Heart right ventricle (tissue), 16 donors: Measurements from ENCODE around the gene IDH3G. TPM values are rescaled to one million over a fixed set of nuclear protein-coding genes. Genes with fewer than 3 reads are reported as not detected.

Experiments used
- ATAC-seq, 8 donors: fragments of 200-7000 bp; cut with Tn5 transposase; one replicate each; pipeline ENCODE4 v1.9.1; 2020; ENCODE audit warnings: mild to moderate bottlenecking in 8 of 8, moderate library complexity in 8 of 8, moderate number of reproducible peaks in 1 of 8
- DNase-seq, 2 donors: peaks; one replicate each; pipeline ENCODE4 v3.0.0-alpha.2; 2020
- H3K27ac ChIP-seq, 10 donors: fragments of 200-600 bp; sonication (generic) in 2 of 10; one replicate each; pipeline versions ENCODE4 v1.5.0 to v1.8.0; 2020 to 2022; ENCODE audit warnings: mild to moderate bottlenecking in 3 of 10
- H3K27me3 ChIP-seq, 7 donors: fragments of 200-600 bp; one replicate each; pipeline ENCODE4 v1.8.0; 2021 to 2022; ENCODE audit warnings: mild to moderate bottlenecking in 2 of 7
- H3K36me3 ChIP-seq, 9 donors: fragments of 200-600 bp; sonication (generic) in 1 of 9; one replicate each; pipeline versions ENCODE4 v1.5.0 to v1.8.0; 2020 to 2022; ENCODE audit warnings: mild to moderate bottlenecking in 2 of 9
- H3K4me1 ChIP-seq, 9 donors: fragments of 200-600 bp; sonication (generic) in 1 of 9; one replicate each; pipeline versions ENCODE4 v1.5.0 to v1.8.0; 2020 to 2022; ENCODE audit warnings: mild to moderate bottlenecking in 4 of 9
- H3K4me3 ChIP-seq, 10 donors: fragments of 200-600 bp; sonication (generic) in 2 of 10; one replicate each; pipeline versions ENCODE4 v1.5.0 to v1.8.0; 2020 to 2022; ENCODE audit warnings: mild to moderate bottlenecking in 7 of 10, moderate library complexity in 2 of 10
- H3K9me3 ChIP-seq, 11 donors: fragments of 200-600 bp in 10 of 11; sonication (generic) in 2 of 11; one replicate each; pipeline versions ENCODE4 v1.5.0 to v1.8.0; 2013 to 2022; ENCODE audit warnings: mild to moderate bottlenecking in 2 of 11, control low read depth in 1 of 11, moderate library complexity in 1 of 11
- CTCF ChIP-seq, 9 donors: fragments of 200-600 bp; sonication (generic) in 2 of 9; IDR thresholded peaks; one replicate each; pipeline versions ENCODE4 v1.5.0 to v1.8.0; 2021 to 2022; ENCODE audit warnings: antibody characterized with exemption in 9 of 9, mild to moderate bottlenecking in 5 of 9, moderate library complexity in 1 of 9
- WGBS, 2 donors: extraction: QIAGEN DNeasy Blood & Tissue Kit; methylation state at CpG; one replicate each; pipeline ENCODE4 v1.1.7; 2013; ENCODE audit warnings: inconsistent platforms in 1 of 2; 5-methylcytosine and 5-hydroxymethylcytosine counted together
- intact Hi-C, 10 donors: fragments of 100-400 bp; cut with DNase I; formaldehyde crosslinking; loops; one replicate each; pipeline versions ENCODE4 v1.11.1 to v1.14.2; 2022
- polyA plus RNA-seq, 2 donors: library from polyadenylated mRNA; stranded (reverse); fragments of 200-250 nt; gene quantifications; one replicate each; pipeline ENCODE4 v1.2.3, GENCODE V29; 2013
- total RNA-seq, 10 donors: library from RNA; stranded (reverse); fragmentation: NEBNext Ultra II Directional in 3 of 10; extraction: Animal tissue kit (Norgen Biotek cat#: 25700) in 3 of 10; gene quantifications; one replicate each; pipeline versions ENCODE4 v1.2.1 to v1.2.4, GENCODE V29; 2021 to 2023
- donor health status: Arrhythmogenic right ventricular cardiomyopathy.
- donor health status: ischemic (EF 13 %, LVEDD 7.1; RV severe dilation, severe dysfunction).
- donor health status: healthy with polysubstance abuse.
- donor health status: DM: no; HTN: yes; CAD: no.
- donor health status: DM: no; HTN: no; CAD: no.
- donor health status: ischemic (EF 25% LVEDD 6.9; RV normal size, moderate dysfunction).
- donor health status: ischemic (EF 25% LVEDD 5.7; RV mildly dilated, moderate dysfunction).
- donor health status: healthy.
- donor health status: DM: yes; HTN: yes; CAD: no.
- donor health status: Ischemic cardiomyopathy.
- donor health status: ischemic (EF 35%, LVEDD 5.7; RV mildly dilated, moderate dysfunction).
- donor health status: nonischemic (EF 11% LVEDD 7.7; RV severe dilation, severe dysfunction).
- donor health status: DM: yes; HTN: yes; CAD: no.
- donor health status: PGD.
- donor health status: ischemic (EF 29% LVEDD 5.4; RV normal size, mild dysfunction).
- donor health status: nonischemic (EF 23%, LVEDD 6.1; RV moderate dilation, normal function).

Gene IDH3G
- total and polyA plus RNA-seq, 12 donors: 58.7 to 97.2 (median 74.5) TPM

GRCh38 chrX:153783378-153784013 lies 10.7 kb downstream of the IDH3G start:
- peaks cover 0 to 46% (median 0%) of the 10 kb centered on the region in 9 donors for H3K36me3 ChIP-seq
- no peaks in the 10 kb centered on the region for H3K9me3 ChIP-seq
- TF ChIP-seq CTCF (IDR thresholded peaks at IDR 0.05): no peak
- 63 to 69% methylated on average over 21 to 24 of the region's 24 CpGs for WGBS, 2 donors
- H3K4me1 ChIP-seq: peaks cover 0 to 31% (median 6%) of the 10 kb centered on the region in 9 donors
- H3K4me3 ChIP-seq: no peak overlapping the region
- DNase-seq: no peak
- intact Hi-C loops: no loop called here
- no peak for ATAC-seq
- peaks cover 0 to 24% (median 0%) of the 10 kb centered on the region in 7 donors for H3K27me3 ChIP-seq
- H3K27ac ChIP-seq: no peak overlapping the region

- Histone ChIP-seq H3K4me3 (no peak overlapping the region), H3K27me3 (peaks cover 0 to 24% (median 0%) of the 10 kb centered on the region in 7 donors), H3K4me1 (peaks cover 0 to 31% (median 6%) of the 10 kb centered on the region in 9 donors), H3K9me3 (no peaks in the 10 kb centered on the region), H3K36me3 (peaks cover 0 to 41% (median 0%) of the 10 kb centered on the region in 9 donors), H3K27ac (no peak overlapping the region)
- no peak for TF ChIP-seq CTCF (IDR thresholded peaks at IDR 0.05)
- DNase-seq (no peak), ATAC-seq (no peak)
- intact Hi-C loops: no loop called here
- 94 to 98% methylated on average over 12 to 14 of the region's 14 CpGs for WGBS, 2 donors
These were observed 11.3 kb downstream of the IDH3G start for GRCh38 chrX:153782871-153783270.

GRCh38 chrX:153782313-153782712 lies 11.9 kb downstream of the IDH3G start:
- 51 to 58% methylated on average over 10 of the region's 11 CpGs for WGBS, 2 donors
- no peak for DNase-seq
- H3K36me3 ChIP-seq: peaks cover 0 to 36% (median 0%) of the 10 kb centered on the region in 9 donors
- H3K27ac ChIP-seq: peak overlapping the region in 3 of 10 donors; percentile 78 to 88 (median 81)
- H3K4me3 ChIP-seq: peak overlapping the region in 1 of 10 donors; percentile 49
- ATAC-seq: peak in 1 of 8 donors; percentile 16
- TF ChIP-seq CTCF (IDR thresholded peaks at IDR 0.05): no peak
- H3K27me3 ChIP-seq: peaks cover 0 to 24% (median 0%) of the 10 kb centered on the region in 7 donors
- peaks cover 0 to 31% (median 6%) of the 10 kb centered on the region in 9 donors for H3K4me1 ChIP-seq
- intact Hi-C loops: no loop called here
- H3K9me3 ChIP-seq: no peaks in the 10 kb centered on the region

GRCh38 chrX:153781428-153782047 lies 12.6 kb downstream of the IDH3G start:
- 39 to 51% methylated on average over 17 to 24 of the region's 24 CpGs for WGBS, 2 donors
- Histone ChIP-seq H3K27ac (peak overlapping the region; percentile 54 to 89 (median 78)), H3K4me3 (peak overlapping the region in 8 of 10 donors; percentile 7 to 51 (median 36)), H3K27me3 (peaks cover 0 to 24% (median 0%) of the 10 kb centered on the region in 7 donors), H3K9me3 (no peaks in the 10 kb centered on the region), H3K36me3 (peaks cover 0 to 28% (median 0%) of the 10 kb centered on the region in 9 donors), H3K4me1 (peaks cover 0 to 31% (median 6%) of the 10 kb centered on the region in 9 donors)
- DNase-seq: no peak
- intact Hi-C loops: no loop called here
- peak; percentile 41 to 77 (median 66) for ATAC-seq
- no peak for TF ChIP-seq CTCF (IDR thresholded peaks at IDR 0.05)
